GM23248 (cell line): ENCODE data around the gene MAP3K5. TPM values are rescaled to one million over a fixed set of nuclear protein-coding genes. Genes with fewer than 3 reads are reported as not detected.
A peak's percentile ranks its signal among the peaks of the same experiment; 100 is the strongest.

ENCODE experiments used
- DNase-seq: peaks from one replicate; pipeline ENCODE4 v3.0.0-alpha.2; 2015
- H2AFZ ChIP-seq: fragments of 200-600 bp; sonication (generic); 2 replicates; pipeline ENCODE4 v1.6.1; 2016; ENCODE audit warnings: antibody characterized with exemption
- H3F3A ChIP-seq: fragments of 200-600 bp; sonication (generic); 2 replicates; pipeline ENCODE4 v1.6.1; 2016; ENCODE audit warnings: mild to moderate bottlenecking, antibody characterized with exemption, mixed run types; ENCODE audit not compliant: insufficient read depth
- H3K27ac ChIP-seq: fragments of 200-600 bp; sonication (generic); 2 replicates; pipeline ENCODE4 v1.5.1; 2016; ENCODE audit warnings: mild to moderate bottlenecking
- H3K27me3 ChIP-seq: fragments of 200-600 bp; sonication (generic); replicated peaks from 2 replicates; pipeline ENCODE4 v1.6.1; 2016; ENCODE audit warnings: mild to moderate bottlenecking; ENCODE audit not compliant: insufficient read depth
- H3K36me3 ChIP-seq: fragments of 200-600 bp; sonication (generic); 2 replicates; pipeline ENCODE4 v1.6.1; 2016; ENCODE audit warnings: low read depth, mild to moderate bottlenecking
- H3K4me1 ChIP-seq: fragments of 200-600 bp; sonication (generic); 2 replicates; pipeline ENCODE4 v1.6.1; 2016; ENCODE audit warnings: mild to moderate bottlenecking; ENCODE audit not compliant: insufficient read depth
- H3K4me2 ChIP-seq: fragments of 200-600 bp; sonication (generic); one replicate; pipeline ENCODE4 v1.6.1; 2016; ENCODE audit warnings: mild to moderate bottlenecking; ENCODE audit not compliant: unreplicated experiment
- H3K4me3 ChIP-seq: fragments of 200-600 bp; sonication (generic); 2 replicates; pipeline ENCODE4 v1.5.1; 2016; ENCODE audit warnings: mild to moderate bottlenecking
- H3K79me2 ChIP-seq: fragments of 200-600 bp; sonication (generic); 2 replicates; pipeline ENCODE4 v1.6.1; 2016; ENCODE audit warnings: mild to moderate bottlenecking; ENCODE audit not compliant: insufficient read depth
- H3K9ac ChIP-seq: fragments of 200-600 bp; sonication (generic); 2 replicates; pipeline ENCODE4 v1.6.1; 2016; ENCODE audit warnings: mild to moderate bottlenecking
- H3K9me2 ChIP-seq: fragments of 200-600 bp; sonication (generic); 2 replicates; pipeline ENCODE4 v1.6.1; 2016; ENCODE audit warnings: mixed run types, mild to moderate bottlenecking, moderate library complexity; ENCODE audit not compliant: insufficient read depth
- H3K9me3 ChIP-seq: fragments of 200-600 bp; sonication (generic); one replicate; pipeline ENCODE4 v1.6.1; 2017; ENCODE audit warnings: low read depth
- H4K20me1 ChIP-seq: fragments of 200-600 bp; sonication (generic); 2 replicates; pipeline ENCODE4 v1.6.0; 2016; ENCODE audit not compliant: insufficient read depth
- EZH2 ChIP-seq: fragments of 200-600 bp; sonication (generic); IDR thresholded peaks from 2 replicates; pipeline ENCODE4 v1.6.1; 2018; ENCODE audit warnings: antibody characterized with exemption, mild to moderate bottlenecking; ENCODE audit not compliant: insufficient read depth, poor library complexity, severe bottlenecking
- EZH2phosphoT487 ChIP-seq: fragments of 200-600 bp; sonication (generic); IDR thresholded peaks from 2 replicates; pipeline ENCODE4 v1.6.1; 2018; ENCODE audit warnings: antibody characterized with exemption, moderate library complexity, mild to moderate bottlenecking, low read depth; ENCODE audit not compliant: insufficient read depth
- WGBS, 2 experiments: methylation state at CpG; one replicate each; pipeline ENCODE4 v1.1.6; 2015 to 2017; ENCODE audit warnings: low lambda C conversion rate in 2 of 2, low coverage in 1 of 2; ENCODE audit errors: missing lambda C conversion rate in 2 of 2; 5-methylcytosine and 5-hydroxymethylcytosine counted together
- in situ Hi-C: fragments of 300-500 bp; cut with MboI; formaldehyde crosslinking; loops from 2 replicates; pipeline ENCODE4 v1.15.0; 2020
- polyA plus RNA-seq: library from polyadenylated mRNA; unstranded; fragments of >200 nt; fragmentation: Nextera tagmentation; extraction: Ambion mirVana; gene quantifications from 2 replicates; pipeline ENCODE4 v1.2.1, GENCODE V29; 2016
- total RNA-seq: library from RNA; depleted of rRNA; stranded (reverse); fragments of >200 nt; shearing (Covaris generic); gene quantifications from 2 replicates; pipeline ENCODE4 v1.2.3, GENCODE V29; 2014

Gene MAP3K5
- total and polyA plus RNA-seq, 2 experiments from 2014 or later, result 1.4 to 4.1 TPM

DNA sequence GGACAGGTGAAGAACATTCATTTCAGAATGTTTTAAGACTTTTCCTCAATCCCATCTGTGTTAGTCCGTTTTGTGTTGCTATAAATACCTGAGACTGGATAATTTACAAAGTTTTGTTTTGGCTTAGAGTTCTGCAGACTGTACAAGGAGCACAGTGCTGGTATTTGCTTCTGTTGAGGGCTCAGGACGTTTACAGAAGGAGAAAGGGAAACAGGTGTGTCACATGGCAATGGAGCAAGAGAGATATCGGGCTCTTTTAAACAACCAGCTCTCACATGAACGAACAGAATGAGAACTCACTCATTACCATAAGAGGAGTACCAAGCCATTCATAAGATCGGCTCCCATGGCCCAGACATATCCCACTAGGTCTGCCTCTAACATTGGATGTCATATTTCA is 258.8 kb downstream of the MAP3K5 start:
- TF ChIP-seq EZH2phosphoT487 (no peak), EZH2 (no peak)
- in situ Hi-C loops, result loop anchor here (25.0 kb wide), 1 partner anchor 1021 kb away; no protein-coding TSS in a partner anchor
- H3K27ac ChIP-seq, result no peak overlapping the region
- WGBS, 2 experiments, result 68 to 72% methylated on average over 5 of the region's 5 CpGs
- peaks cover 4% of the 10 kb centered on the region; the same call in 1 of the 2 replicates for H3F3A ChIP-seq
- no peak overlapping the region for H3K4me3 ChIP-seq
- no peaks in the 10 kb centered on the region for H3K27me3 ChIP-seq
- no peak overlapping the region for H3K4me2 ChIP-seq
- H4K20me1 ChIP-seq, result no peaks in the 10 kb centered on the region
- H3K9ac ChIP-seq, result no peak overlapping the region
- H3K9me2 ChIP-seq, result no peaks in the 10 kb centered on the region
- H2AFZ ChIP-seq, result no peak overlapping the region
- no peaks in the 10 kb centered on the region for H3K79me2 ChIP-seq
- no peaks in the 10 kb centered on the region for H3K9me3 ChIP-seq
- no peaks in the 10 kb centered on the region for H3K36me3 ChIP-seq
- H3K4me1 ChIP-seq, result 0 out of 2 replicates have a peak, but pooled peaks cover 3% of the 10 kb centered on the region
- DNase-seq, result no peak

DNA sequence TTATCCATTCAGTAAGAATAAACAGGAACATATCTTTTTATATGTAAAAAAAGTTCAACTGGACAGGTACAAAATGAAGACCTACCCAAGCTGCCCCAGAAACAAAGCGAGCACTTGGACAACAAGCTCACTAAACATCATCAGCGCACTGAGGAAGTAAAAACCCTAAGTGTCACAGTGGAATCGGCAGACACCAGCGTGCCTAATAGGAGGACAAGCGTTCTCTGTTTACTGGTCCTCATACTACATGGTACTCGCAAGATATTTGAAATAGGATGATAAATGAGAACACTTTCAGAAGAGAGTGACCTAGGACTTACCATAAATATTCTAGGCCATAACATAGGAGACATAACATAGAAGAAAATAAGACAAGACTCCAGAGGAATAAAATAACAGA is 260.2 kb downstream of the MAP3K5 start:
- Histone ChIP-seq H3K79me2 (no peaks in the 10 kb centered on the region), H3K27me3 (no peaks in the 10 kb centered on the region)

DNA sequence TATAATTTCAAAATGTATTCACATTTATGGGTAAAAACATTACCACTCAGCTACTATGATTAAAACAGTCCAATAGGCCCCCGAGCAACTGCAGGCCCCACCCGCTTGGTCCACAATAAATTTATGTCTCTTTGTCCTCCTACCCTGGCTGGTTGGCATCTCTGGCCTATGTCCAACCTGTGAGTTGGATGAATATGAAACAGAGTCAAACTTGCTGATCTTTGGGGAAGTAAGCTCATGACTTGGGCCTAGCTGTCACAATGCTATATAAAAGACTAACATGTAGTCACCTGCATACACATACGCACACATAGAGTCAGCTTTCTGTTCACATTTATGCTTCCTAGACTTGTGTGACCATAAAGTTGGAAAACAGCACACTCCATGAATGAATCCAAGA is 262.6 kb downstream of the MAP3K5 start:
- Histone ChIP-seq H3K79me2 (no peaks in the 10 kb centered on the region), H3K9me2 (no peaks in the 10 kb centered on the region), H4K20me1 (no peaks in the 10 kb centered on the region), H3K27ac (no peak overlapping the region), H3K4me3 (no peak overlapping the region), H3K9ac (no peak overlapping the region), H2AFZ (no peak overlapping the region), H3K4me2 (no peak overlapping the region), H3K4me1 (peaks cover 14% of the 10 kb centered on the region; the same call in 1 of the 2 replicates), H3K9me3 (no peaks in the 10 kb centered on the region), H3K36me3 (no peaks in the 10 kb centered on the region), H3K27me3 (no peaks in the 10 kb centered on the region), H3F3A (peaks cover 12% of the 10 kb centered on the region; the same call in 1 of the 2 replicates)
- 94% methylated on average over 3 of the region's 3 CpGs for WGBS, 2 experiments
- DNase-seq, result no peak
- TF ChIP-seq EZH2, result no peak
- no peak for TF ChIP-seq EZH2phosphoT487
- in situ Hi-C loops, result loop anchor here (25.0 kb wide), 1 partner anchor 1017 kb away; no protein-coding TSS in a partner anchor

More for the DNA sequence above, 260.2 kb downstream of the MAP3K5 start:
- no peaks in the 10 kb centered on the region for H4K20me1 ChIP-seq
- no peaks in the 10 kb centered on the region for H3K36me3 ChIP-seq
- peaks cover 14% of the 10 kb centered on the region; the same call in 1 of the 2 replicates for H3K4me1 ChIP-seq
- in situ Hi-C loops, result loop anchor here (25.0 kb wide), 1 partner anchor 1020 kb away; no protein-coding TSS in a partner anchor
- H2AFZ ChIP-seq, result no peak overlapping the region
- H3K27ac ChIP-seq, result no peak overlapping the region
- 93 to 97% methylated on average over 6 of the region's 6 CpGs for WGBS, 2 experiments
- H3K4me3 ChIP-seq, result no peak overlapping the region
- no peak overlapping the region for H3K9ac ChIP-seq
- H3K9me2 ChIP-seq, result no peaks in the 10 kb centered on the region
- H3F3A ChIP-seq, result peaks cover 12% of the 10 kb centered on the region; the same call in 1 of the 2 replicates
- no peak for DNase-seq
- H3K4me2 ChIP-seq, result no peak overlapping the region
- TF ChIP-seq EZH2phosphoT487 (no peak), EZH2 (no peak)
- no peaks in the 10 kb centered on the region for H3K9me3 ChIP-seq

DNA sequence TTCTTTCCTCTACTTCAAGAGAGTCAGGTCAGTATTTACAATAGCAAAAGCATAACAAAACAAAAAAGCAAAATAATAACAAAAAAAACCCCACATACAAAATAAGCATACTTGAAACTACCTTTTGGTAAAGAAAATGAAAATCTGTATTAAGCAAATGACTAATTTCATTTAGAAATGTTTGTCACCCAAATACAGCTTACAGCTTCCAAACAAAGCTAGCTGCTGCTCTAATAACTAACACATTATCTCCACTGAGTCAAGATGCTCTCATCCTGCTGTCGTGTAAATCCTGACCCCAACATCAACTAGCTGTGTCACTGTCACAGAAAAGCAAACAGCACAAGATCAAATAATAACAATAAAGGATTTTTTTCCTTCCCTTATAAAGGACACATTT is 263.8 kb downstream of the MAP3K5 start:
- no peak overlapping the region for H3K4me3 ChIP-seq
- H3K79me2 ChIP-seq, result no peaks in the 10 kb centered on the region
- H3F3A ChIP-seq, result peaks cover 12% of the 10 kb centered on the region; the same call in 1 of the 2 replicates
- H3K27ac ChIP-seq, result 0 out of 2 replicates have a peak overlapping the region, but pooled peaks have one; percentile 31
- H3K9me3 ChIP-seq, result no peaks in the 10 kb centered on the region
- in situ Hi-C loops, result loop anchor here (25.0 kb wide), 1 partner anchor 1016 kb away; no protein-coding TSS in a partner anchor
- H4K20me1 ChIP-seq, result no peaks in the 10 kb centered on the region
- H3K36me3 ChIP-seq, result no peaks in the 10 kb centered on the region
- H2AFZ ChIP-seq, result no peak overlapping the region
- H3K9ac ChIP-seq, result peak overlapping the region; percentile 11; the same call in 1 of the 2 replicates
- H3K4me2 ChIP-seq, result peak overlapping the region; percentile 28
- H3K9me2 ChIP-seq, result no peaks in the 10 kb centered on the region
- peaks cover 14% of the 10 kb centered on the region; the same call in 1 of the 2 replicates for H3K4me1 ChIP-seq
- no peaks in the 10 kb centered on the region for H3K27me3 ChIP-seq
- DNase-seq, result peak; percentile 26
- TF ChIP-seq EZH2phosphoT487 (no peak), EZH2 (no peak)
- 0 to 14% methylated on average over 1 of the region's 1 CpG for WGBS, 2 experiments
